Liver (tissue), 9 donors: ENCODE data around the gene RGS13. TPM values are rescaled to one million over a fixed set of nuclear protein-coding genes. Genes with fewer than 3 reads are reported as not detected.
A peak's percentile ranks its signal among the peaks of the same experiment; 100 is the strongest.

Experiments used
- DNase-seq: peaks from one replicate; pipeline ENCODE4 v3.0.0-alpha.2; 2017; ENCODE audit warnings: low spot score
- H3K27ac ChIP-seq, 2 donors: one replicate each; pipeline ENCODE4 v1.7.0; 2013; ENCODE audit warnings: inconsistent platforms in 2 of 2, low read length in 2 of 2, control low read depth in 1 of 2, low read depth in 1 of 2, mild to moderate bottlenecking in 1 of 2
- H3K27me3 ChIP-seq, 4 donors: one replicate each; pipeline versions ENCODE4 v1.6.1 to v1.7.0; 2013; ENCODE audit warnings: low read length in 3 of 4, inconsistent platforms in 1 of 4, mild to moderate bottlenecking in 1 of 4, moderate library complexity in 1 of 4; ENCODE audit not compliant: control insufficient read depth in 4 of 4, insufficient read depth in 4 of 4
- H3K36me3 ChIP-seq, 4 donors: one replicate each; pipeline versions ENCODE4 v1.6.1 to v1.7.0; 2013; ENCODE audit warnings: low read length in 3 of 4, mild to moderate bottlenecking in 3 of 4, low read depth in 1 of 4, moderate library complexity in 1 of 4; ENCODE audit not compliant: control insufficient read depth in 4 of 4, insufficient read depth in 3 of 4
- H3K4me1 ChIP-seq, 4 donors: one replicate each; pipeline versions ENCODE4 v1.6.1 to v1.7.0; 2013; ENCODE audit warnings: low read length in 3 of 4, mild to moderate bottlenecking in 3 of 4, moderate library complexity in 1 of 4; ENCODE audit not compliant: control insufficient read depth in 4 of 4, insufficient read depth in 4 of 4
- H3K4me3 ChIP-seq, 3 donors: one replicate each; pipeline versions ENCODE4 v1.6.1 to v1.7.0; 2013; ENCODE audit warnings: low read length in 3 of 3, control low read depth in 1 of 3, low read depth in 1 of 3, mild to moderate bottlenecking in 1 of 3
- H3K9ac ChIP-seq, 2 donors: one replicate each; pipeline ENCODE4 v1.7.0; 2013; ENCODE audit warnings: low read length in 2 of 2, mild to moderate bottlenecking in 2 of 2, moderate library complexity in 2 of 2, control low read depth in 1 of 2, low read depth in 1 of 2
- H3K9me3 ChIP-seq, 4 donors: one replicate each; pipeline versions ENCODE4 v1.6.1 to v1.7.0; 2013; ENCODE audit warnings: low read length in 3 of 4; ENCODE audit not compliant: control insufficient read depth in 4 of 4
- CTCF ChIP-seq: fragments of 150-350 bp; IDR thresholded peaks from 2 replicates; pipeline ENCODE4 v1.5.1; 2017; ENCODE audit warnings: improper control_type of control experiment, low read depth, low read length; ENCODE audit not compliant: missing input control
- EGR1 ChIP-seq, 2 donors: IDR thresholded peaks; 2 replicates each; pipeline ENCODE4 v1.6.1; 2016 to 2018; ENCODE audit warnings: antibody characterized with exemption in 2 of 2, low read depth in 2 of 2
- FOXA1 ChIP-seq: IDR thresholded peaks from 2 replicates; pipeline ENCODE4 v1.6.1; 2016; ENCODE audit warnings: antibody characterized with exemption
- FOXA2 ChIP-seq: IDR thresholded peaks from 2 replicates; pipeline ENCODE4 v1.6.1; 2016; ENCODE audit warnings: antibody characterized with exemption
- GABPA ChIP-seq, 2 donors: IDR thresholded peaks in 1 of 2; conservative IDR thresholded peaks in 1 of 2; 2 replicates each; pipeline ENCODE4 v1.6.1; 2016; ENCODE audit warnings: antibody characterized with exemption in 2 of 2, mild to moderate bottlenecking in 1 of 2, moderate library complexity in 1 of 2
- HNF4A ChIP-seq, 2 donors: conservative IDR thresholded peaks; 2 replicates each; pipeline ENCODE4 v1.6.1; 2016; ENCODE audit warnings: antibody characterized with exemption in 2 of 2, mild to moderate bottlenecking in 2 of 2
- HNF4G ChIP-seq: IDR thresholded peaks from 2 replicates; pipeline ENCODE4 v1.6.1; 2016; ENCODE audit warnings: antibody characterized with exemption
- JUND ChIP-seq, 2 donors: IDR thresholded peaks; 2 replicates each; pipeline ENCODE4 v1.6.1; 2016; ENCODE audit warnings: antibody characterized with exemption in 2 of 2
- MAX ChIP-seq: IDR thresholded peaks from 2 replicates; pipeline ENCODE4 v1.6.1; 2016; ENCODE audit warnings: antibody characterized with exemption
- NR2F2 ChIP-seq: IDR thresholded peaks from 2 replicates; pipeline ENCODE4 v1.6.1; 2016; ENCODE audit warnings: antibody characterized with exemption
- RAD21 ChIP-seq, 2 donors: IDR thresholded peaks; 2 replicates each; pipeline ENCODE4 v1.6.1; 2016; ENCODE audit warnings: antibody characterized with exemption in 2 of 2, mild to moderate bottlenecking in 2 of 2
- REST ChIP-seq: IDR thresholded peaks from 2 replicates; pipeline ENCODE4 v1.6.1; 2016; ENCODE audit warnings: antibody characterized with exemption, mild to moderate bottlenecking
- RXRA ChIP-seq, 2 donors: IDR thresholded peaks; 2 replicates each; pipeline ENCODE4 v1.6.1; 2017 to 2018; ENCODE audit warnings: antibody characterized with exemption in 2 of 2, mild to moderate bottlenecking in 1 of 2
- SP1 ChIP-seq: IDR thresholded peaks from 2 replicates; pipeline ENCODE4 v1.6.1; 2018; ENCODE audit warnings: antibody characterized with exemption, mild to moderate bottlenecking
- TAF1 ChIP-seq: conservative IDR thresholded peaks from 2 replicates; pipeline ENCODE4 v1.6.1; 2016; ENCODE audit warnings: antibody characterized with exemption, mild to moderate bottlenecking
- YY1 ChIP-seq: IDR thresholded peaks from 2 replicates; pipeline ENCODE4 v1.6.1; 2016; ENCODE audit warnings: antibody characterized with exemption, mild to moderate bottlenecking
- ZBTB33 ChIP-seq: IDR thresholded peaks from 2 replicates; pipeline ENCODE4 v1.6.1; 2016; ENCODE audit warnings: antibody characterized with exemption
- WGBS: extraction: QIAGEN DNeasy Blood & Tissue Kit; methylation state at CpG from one replicate; pipeline ENCODE4 v1.1.7; 2013; 5-methylcytosine and 5-hydroxymethylcytosine counted together
- polyA plus RNA-seq, 2 donors: library from polyadenylated mRNA; stranded (reverse) in 1 of 2; unstranded in 1 of 2; fragments of 200-250 nt in 1 of 2; fragments of >200 nt in 1 of 2; fragmentation: Nextera tagmentation in 1 of 2; extraction: Ambion mirVana in 1 of 2; gene quantifications; one replicate each; pipeline versions ENCODE4 v1.2.1 to v1.2.3, GENCODE V29; 2013 to 2015
- total RNA-seq, 2 donors: library from RNA; depleted of rRNA; stranded (reverse); fragments of >200 nt; gene quantifications; one replicate each; pipeline ENCODE4 v1.2.3, GENCODE V29; 2014
- TF ChIP-seq, protein P1 (sequence below): IDR thresholded peaks from 2 replicates; pipeline ENCODE4 v1.6.1; 2016; ENCODE audit warnings: antibody characterized with exemption
- donor health status: healthy.
- donor health status: healthy.
- donor health status: healthy.
- donor health status: healthy.
- donor health status: healthy.

Gene RGS13
- total and polyA plus RNA-seq, 4 donors: under 0.01 to 0.05 TPM; not detected in 2

- no peak for DNase-seq
- TF ChIP-seq YY1 (no peak), HNF4G (no peak), TAF1 (no peak), SP1 (peak; percentile 56), CTCF (no peak), REST (peak; percentile 38), RAD21 (IDR thresholded peaks at IDR 0.05) (peak; percentile 20 to 46), FOXA2 (peak; percentile 43), RXRA (IDR thresholded peaks at IDR 0.05) (peak; percentile 91 to 92), HNF4A (conservative IDR thresholded peaks at IDR 0.05) (peak; percentile 55 to 65), JUND (IDR thresholded peaks at IDR 0.05) (peak in 1 of 2 donors; percentile 48), FOXA1 (no peak), NR2F2 (no peak), GABPA (IDR thresholded peaks at IDR 0.05 in 1 of 2, conservative IDR thresholded peaks at IDR 0.05 in 1 of 2) (no peak), EGR1 (IDR thresholded peaks at IDR 0.05; ENCODE audit: low read depth in 2 of 2) (peak in 1 of 2 donors; percentile 39), MAX (peak; percentile 53), ZBTB33 (no peak)
- TF ChIP-seq, protein P1, sequence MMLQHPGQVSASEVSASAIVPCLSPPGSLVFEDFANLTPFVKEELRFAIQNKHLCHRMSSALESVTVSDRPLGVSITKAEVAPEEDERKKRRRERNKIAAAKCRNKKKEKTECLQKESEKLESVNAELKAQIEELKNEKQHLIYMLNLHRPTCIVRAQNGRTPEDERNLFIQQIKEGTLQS: no peak
- no peaks in the 10 kb centered on the region for H3K9me3 ChIP-seq
- H3K4me1 ChIP-seq: peaks cover 0 to 28% (median 25%) of the 10 kb centered on the region in 4 donors
- no peak overlapping the region for H3K4me3 ChIP-seq
- peak overlapping the region in 1 of 2 donors; percentile 23 for H3K27ac ChIP-seq
- no peaks in the 10 kb centered on the region for H3K27me3 ChIP-seq
- H3K36me3 ChIP-seq: no peaks in the 10 kb centered on the region
- WGBS: 28% methylated on average over 3 of the region's 3 CpGs
- H3K9ac ChIP-seq: no peak overlapping the region
Measured at GRCh38 chr1:192629612-192630011, 6.3 kb upstream of the RGS13 start.
